ENCODE results near the gene ALK. TPM values are rescaled to one million over a fixed set of nuclear protein-coding genes. Genes with fewer than 3 reads are reported as not detected.

ALK gene
- total RNA-seq, 2 experiments from 2014 or later = not detected

GRCh38 chr2:29619689-29620088, 301.7 kb downstream of the ALK start:
- ChIA-PET POLR2A (no interaction called here), CTCF (no interaction called here)

DNA sequence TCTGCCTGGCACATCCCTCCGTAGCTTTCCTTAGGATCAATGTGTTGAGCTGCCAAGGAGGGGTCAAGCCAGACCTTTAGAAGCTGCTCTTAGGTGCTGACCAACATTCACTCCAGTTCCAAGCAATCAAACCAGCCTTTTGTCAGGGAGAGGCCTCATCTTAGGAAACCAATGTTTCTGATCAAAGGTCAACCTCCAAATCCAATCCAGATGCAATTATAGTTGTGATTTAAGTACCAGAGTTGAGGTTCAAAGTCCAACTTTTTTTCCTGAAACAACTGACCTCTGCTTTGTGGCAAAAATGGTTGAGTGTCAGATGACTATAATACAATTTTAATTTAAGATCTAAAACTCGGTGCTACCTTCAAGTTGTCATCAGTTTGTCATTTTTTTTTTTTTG, 303.4 kb downstream of the ALK start:
- POLR2A ChIA-PET = no interaction called here
- CTCF ChIA-PET = no interaction called here

- POLR2A ChIA-PET = no interaction called here
- CTCF ChIA-PET = no interaction called here
Observed at GRCh38 chr2:29617351-29617750, 304.0 kb downstream of the ALK start.

DNA sequence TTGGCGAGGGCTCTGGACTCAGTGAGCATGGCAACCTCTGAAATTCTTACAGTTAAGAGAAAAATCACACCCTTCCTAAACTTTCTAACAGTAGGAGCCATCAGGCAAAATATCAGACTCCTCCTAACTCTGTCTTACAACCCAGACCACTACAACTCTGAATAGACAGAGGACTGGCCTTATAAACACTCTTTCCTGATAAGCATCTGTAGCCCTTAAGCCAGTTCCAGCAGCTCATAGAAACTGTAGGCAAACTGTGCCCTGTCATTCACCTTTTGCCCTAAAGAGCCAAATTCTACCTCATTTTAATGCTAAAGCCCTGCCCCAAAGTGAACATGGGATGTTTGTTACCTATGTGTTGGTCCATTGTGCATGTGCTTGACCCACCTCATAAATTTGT, 304.8 kb downstream of the ALK start:
- ChIA-PET CTCF (no interaction called here), POLR2A (no interaction called here)

GRCh38 chr2:29615841-29616240, 305.5 kb downstream of the ALK start:
- POLR2A ChIA-PET = interaction anchor here (0.5 kb wide), 1 partner anchor 17 kb away, joined by 3 read pairs; no protein-coding TSS in a partner anchor
- CTCF ChIA-PET = no interaction called here

- CTCF ChIA-PET = no interaction called here
- POLR2A ChIA-PET = interaction anchor here (0.5 kb wide), 1 partner anchor 16 kb away, joined by 3 read pairs; no protein-coding TSS in a partner anchor
Observed at GRCh38 chr2:29615183-29615582, 306.2 kb downstream of the ALK start.

- ChIA-PET CTCF (no interaction called here), POLR2A (no interaction called here)
Observed at GRCh38 chr2:29614295-29614830, 307.0 kb downstream of the ALK start.

DNA sequence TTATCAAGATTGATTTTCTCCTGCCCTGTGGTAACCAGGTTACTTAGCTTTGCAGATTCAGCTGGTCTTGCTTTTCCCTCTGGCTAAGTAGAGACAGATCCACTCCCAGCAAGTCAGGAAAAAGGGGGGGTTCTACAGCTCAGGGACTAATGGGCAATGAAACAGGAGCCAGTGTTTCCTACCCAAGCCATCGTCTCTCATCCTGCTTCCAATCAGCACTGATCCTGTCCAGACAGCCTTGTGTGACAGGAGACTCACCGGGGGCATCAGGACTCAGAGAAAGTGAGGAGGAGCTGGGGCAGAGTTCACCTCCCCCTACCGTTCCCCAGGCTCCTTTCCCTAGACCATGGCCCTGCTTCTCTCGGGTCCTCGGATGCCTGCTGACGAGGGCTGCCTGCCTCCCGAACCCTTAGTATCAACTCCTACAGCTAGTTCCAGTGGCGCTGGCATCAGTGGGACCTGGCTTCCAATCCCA, 307.6 kb downstream of the ALK start:
- ChIA-PET CTCF (no interaction called here), POLR2A (no interaction called here)

- CTCF ChIA-PET = no interaction called here
- POLR2A ChIA-PET = interaction anchor here (0.8 kb wide), 1 partner anchor 40 kb away, joined by 3 read pairs; no protein-coding TSS in a partner anchor
Observed at GRCh38 chr2:29613067-29613466, 308.3 kb downstream of the ALK start.

DNA sequence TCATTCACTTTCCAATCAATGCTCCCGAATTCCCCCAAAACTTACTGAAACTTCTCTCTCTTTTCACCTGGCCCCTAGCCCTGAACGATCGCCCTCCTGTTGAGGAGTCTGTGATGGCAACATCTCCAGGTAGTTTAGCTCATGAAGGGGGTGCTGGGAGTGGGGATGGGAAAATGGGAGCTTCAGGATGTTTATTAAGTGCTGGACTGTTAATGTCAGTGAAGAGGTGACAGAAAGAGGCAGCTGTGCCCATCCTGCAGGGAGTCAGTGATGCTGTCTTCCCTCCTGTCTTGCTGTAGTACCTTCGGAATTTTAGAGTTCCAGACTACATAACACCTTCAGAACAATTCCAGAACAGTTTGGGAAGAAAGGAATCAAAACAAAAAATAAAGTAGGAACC, 308.8 kb downstream of the ALK start:
- CTCF ChIA-PET = no interaction called here
- POLR2A ChIA-PET = interaction anchor here (0.8 kb wide), 1 partner anchor 40 kb away, joined by 3 read pairs; no protein-coding TSS in a partner anchor

DNA sequence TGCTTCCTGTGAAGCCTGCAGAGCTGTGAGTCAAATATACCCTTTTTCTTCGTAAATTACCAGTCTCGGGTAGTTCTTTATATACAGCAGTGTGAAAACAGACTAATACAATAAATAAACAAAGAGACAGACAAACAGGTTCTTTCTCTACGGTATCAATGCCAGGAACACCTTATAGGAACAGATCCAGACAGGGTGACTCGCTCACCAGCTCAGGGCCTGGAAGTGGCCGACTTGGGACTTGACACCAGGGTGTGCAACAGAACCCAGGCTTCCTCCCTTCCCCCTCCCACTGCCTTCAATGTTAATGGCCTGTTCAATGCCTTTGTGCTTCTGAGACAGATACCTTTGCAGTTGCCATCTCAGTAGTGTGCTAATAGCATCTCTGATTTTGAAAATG, 309.5 kb downstream of the ALK start:
- ChIA-PET CTCF (no interaction called here), POLR2A (no interaction called here)

GRCh38 chr2:29611261-29611660, 310.1 kb downstream of the ALK start:
- CTCF ChIA-PET = no interaction called here
- POLR2A ChIA-PET = no interaction called here

GRCh38 chr2:29610569-29610968, 310.8 kb downstream of the ALK start:
- POLR2A ChIA-PET = no interaction called here
- CTCF ChIA-PET = no interaction called here

GRCh38 chr2:29607038-29607420, 314.4 kb downstream of the ALK start:
- POLR2A ChIA-PET = no interaction called here

GRCh38 chr2:29606104-29607037, 315.0 kb downstream of the ALK start:
- ChIA-PET CTCF (no interaction called here), POLR2A (no interaction called here)

More at GRCh38 chr2:29607038-29607420, 314.4 kb downstream of the ALK start:
- CTCF ChIA-PET = no interaction called here

DNA sequence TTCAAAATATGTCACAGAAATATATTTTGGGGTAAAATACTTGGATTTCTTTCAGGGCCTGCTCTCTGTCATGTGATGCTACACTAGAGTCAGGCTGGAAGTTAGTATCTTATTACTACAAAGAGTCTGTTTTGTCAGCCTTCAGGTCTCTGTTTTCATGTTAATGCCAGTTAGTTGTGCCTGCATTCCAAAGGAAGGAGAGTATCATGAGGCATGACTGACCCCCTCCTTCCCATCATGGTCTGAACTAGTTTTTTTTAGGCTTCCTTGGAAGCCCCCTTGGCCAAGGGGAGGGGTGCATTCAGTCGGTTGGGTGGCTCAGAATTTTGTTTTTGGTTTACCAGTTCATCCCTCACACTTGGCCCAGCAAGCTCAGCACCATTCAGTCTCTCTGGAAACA, 318.0 kb downstream of the ALK start:
- ChIA-PET CTCF (no interaction called here), POLR2A (no interaction called here)

DNA sequence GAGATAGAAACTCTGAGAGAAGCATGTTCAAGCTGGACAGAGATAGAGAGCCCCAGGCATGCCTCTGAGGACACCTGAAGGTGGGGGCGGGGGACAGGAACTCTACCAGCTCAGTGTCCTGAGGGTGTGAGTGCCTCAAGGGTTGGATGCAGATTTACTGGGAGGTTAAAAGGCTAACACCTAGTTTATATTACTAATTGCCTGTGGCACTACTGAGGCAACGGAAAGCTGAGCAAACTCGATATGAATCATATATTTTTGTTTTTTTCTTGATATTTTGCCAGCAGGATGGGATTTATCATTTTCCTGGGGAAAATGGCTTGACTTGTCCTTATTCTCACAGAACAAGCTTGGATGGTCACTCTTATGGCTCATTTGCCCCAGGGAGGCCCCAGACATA, 319.5 kb downstream of the ALK start:
- POLR2A ChIA-PET = no interaction called here
- CTCF ChIA-PET = no interaction called here

- POLR2A ChIA-PET = no interaction called here
Observed at GRCh38 chr2:29601321-29601720, 320.1 kb downstream of the ALK start.

DNA sequence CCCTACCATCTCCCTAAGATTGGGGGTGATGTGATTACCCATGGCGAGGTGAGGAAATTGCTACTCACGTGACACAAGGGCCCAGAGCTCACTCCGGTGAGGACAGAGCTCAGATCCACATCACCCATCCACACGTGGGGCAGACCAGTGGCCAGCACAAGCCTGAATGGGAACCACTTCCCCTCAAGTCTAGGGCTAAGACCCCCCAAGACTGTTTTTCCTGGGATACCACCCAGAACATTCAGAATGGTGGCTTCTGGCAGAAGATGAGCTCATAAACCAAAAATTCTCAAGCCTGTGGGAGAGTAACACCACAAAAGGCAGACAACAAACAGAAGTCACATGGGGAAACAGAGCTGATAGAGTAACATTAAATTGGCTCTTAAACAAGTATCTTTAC, 321.4 kb downstream of the ALK start:
- POLR2A ChIA-PET = no interaction called here
- CTCF ChIA-PET = interaction anchor here (1.0 kb wide), 1 partner anchor 26 kb away, joined by 3 read pairs; no protein-coding TSS in a partner anchor

More at GRCh38 chr2:29601321-29601720, 320.1 kb downstream of the ALK start:
- CTCF ChIA-PET = interaction anchor here (0.6 kb wide), 1 partner anchor 241 kb away, joined by 6 read pairs; no protein-coding TSS in a partner anchor

DNA sequence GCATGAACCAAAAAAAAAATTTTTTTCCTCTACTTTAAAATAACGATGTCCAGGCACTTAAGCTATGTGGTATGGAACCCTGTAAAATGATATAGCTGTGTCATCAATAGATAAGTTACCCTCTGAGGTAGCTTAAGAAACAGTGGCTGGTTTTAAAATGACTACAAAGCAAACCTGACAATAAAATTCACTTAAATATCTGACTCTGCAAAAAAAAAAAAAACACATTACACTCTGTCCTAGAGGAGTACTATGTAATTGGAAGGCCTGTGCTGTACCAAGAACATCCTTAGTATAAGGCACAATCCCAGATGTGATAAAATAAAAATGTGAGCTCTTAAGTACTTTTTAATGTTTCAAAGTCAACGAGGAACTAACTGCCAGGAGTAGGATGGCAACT, 322.4 kb downstream of the ALK start:
- ChIA-PET POLR2A (interaction anchor here (0.6 kb wide), 1 partner anchor 17 kb away, joined by 3 read pairs; no protein-coding TSS in a partner anchor), CTCF (no interaction called here)

- ChIA-PET CTCF (no interaction called here), POLR2A (no interaction called here)
Observed at GRCh38 chr2:29597035-29597434, 324.4 kb downstream of the ALK start.

All from activated CD8-positive, alpha-beta memory T cell treated with anti-CD3 and anti-CD28 coated beads for 36 hours (primary cell).